Endothelial cell (in vitro differentiated cells): ENCODE results near the gene WDFY2. TPM values are rescaled to one million over a fixed set of nuclear protein-coding genes. Genes with fewer than 3 reads are reported as not detected.
A peak's percentile ranks its signal among the peaks of the same experiment; 100 is the strongest.

Experiments used
- DNase-seq: peaks from one replicate; pipeline ENCODE4 v3.0.0; 2021; ENCODE audit warnings: low spot score
- H3K27ac Mint-ChIP-seq: one replicate; pipeline ENCODE4 v1.8.0; 2021; ENCODE audit warnings: mixed read lengths, inconsistent platforms; ENCODE audit not compliant: unreplicated experiment
- H3K27me3 Mint-ChIP-seq: one replicate; pipeline ENCODE4 v1.8.0; 2021; ENCODE audit warnings: mild to moderate bottlenecking, moderate library complexity, mixed read lengths, inconsistent platforms; ENCODE audit not compliant: unreplicated experiment
- H3K36me3 Mint-ChIP-seq: one replicate; pipeline ENCODE4 v1.8.0; 2021; ENCODE audit warnings: mild to moderate bottlenecking, low read depth, mixed read lengths, inconsistent platforms; ENCODE audit not compliant: unreplicated experiment
- H3K4me1 Mint-ChIP-seq: one replicate; pipeline ENCODE4 v1.8.0; 2021; ENCODE audit warnings: mild to moderate bottlenecking, mixed read lengths, inconsistent platforms; ENCODE audit not compliant: unreplicated experiment
- H3K4me3 Mint-ChIP-seq: one replicate; pipeline ENCODE4 v1.8.0; 2021; ENCODE audit warnings: mild to moderate bottlenecking, mixed read lengths, inconsistent platforms; ENCODE audit not compliant: unreplicated experiment
- H3K9me3 Mint-ChIP-seq: one replicate; pipeline ENCODE4 v1.8.0; 2021; ENCODE audit warnings: mixed read lengths, inconsistent platforms; ENCODE audit not compliant: unreplicated experiment
- total RNA-seq: library from RNA; stranded (reverse); fragmentation: NEBNext Ultra II Directional; extraction: Animal tissue kit (Norgen Biotek cat#: 25700); gene quantifications from one replicate; pipeline ENCODE4 v1.2.1, GENCODE V29; 2021; ENCODE audit not compliant: unreplicated experiment
- TF ChIP-seq, protein P1 (sequence below): fragments of 200-600 bp; sonication (generic); IDR thresholded peaks from one replicate; pipeline ENCODE4 v1.5.0; 2021; ENCODE audit warnings: antibody characterized with exemption; ENCODE audit not compliant: unreplicated experiment

Gene WDFY2
- total RNA-seq, 1 donor from 2014 or later: 22.7 TPM

DNA sequence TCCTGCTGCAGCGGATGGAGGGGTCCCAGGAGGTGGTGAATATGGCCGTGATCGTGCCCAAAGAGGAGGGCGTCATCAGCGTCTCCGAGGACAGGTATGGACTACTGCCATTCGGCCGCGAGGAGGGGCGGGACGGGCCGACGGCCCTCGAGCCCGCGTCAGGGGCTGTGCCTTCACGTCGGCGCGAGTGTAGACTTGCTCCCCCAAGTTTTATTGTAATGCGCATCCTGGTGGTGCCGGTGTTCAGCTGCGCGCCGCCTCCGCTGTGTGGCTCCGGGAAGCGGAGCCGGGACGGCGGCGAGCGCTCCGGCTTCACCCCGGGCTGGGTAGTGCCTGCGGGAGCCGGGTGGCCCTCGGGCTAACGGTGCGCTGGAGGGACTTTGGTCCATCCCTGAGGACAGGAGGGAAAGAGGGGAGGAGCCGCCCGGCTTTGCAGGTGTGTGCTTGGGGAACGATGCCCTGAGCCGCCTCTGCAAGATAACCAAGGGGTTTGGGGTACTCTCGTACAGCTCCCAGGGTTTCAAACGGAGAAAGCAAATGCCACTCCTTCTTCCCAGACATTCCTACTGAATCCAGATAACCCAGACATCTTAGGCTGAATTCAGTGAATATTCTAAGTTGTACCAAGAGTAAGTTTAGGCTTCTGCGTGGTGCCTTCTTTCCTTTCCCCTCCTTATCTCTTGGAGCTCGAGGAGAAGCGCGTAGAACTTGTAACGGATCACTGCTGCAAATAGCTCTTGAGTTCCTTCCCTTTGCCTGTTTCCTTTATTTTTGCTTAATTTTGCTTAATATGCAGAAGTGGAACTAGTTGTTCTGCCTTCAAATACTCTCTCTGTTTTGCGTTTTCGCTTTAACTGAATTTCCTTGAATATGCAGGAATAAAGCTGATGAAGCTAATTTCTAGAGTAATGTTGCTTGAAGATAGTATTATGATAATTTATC lies 740 bp downstream of the WDFY2 start:
- peak; percentile 59 for DNase-seq
- peak overlapping the region; percentile 89 for H3K27ac Mint-ChIP-seq
- TF ChIP-seq, protein P1, sequence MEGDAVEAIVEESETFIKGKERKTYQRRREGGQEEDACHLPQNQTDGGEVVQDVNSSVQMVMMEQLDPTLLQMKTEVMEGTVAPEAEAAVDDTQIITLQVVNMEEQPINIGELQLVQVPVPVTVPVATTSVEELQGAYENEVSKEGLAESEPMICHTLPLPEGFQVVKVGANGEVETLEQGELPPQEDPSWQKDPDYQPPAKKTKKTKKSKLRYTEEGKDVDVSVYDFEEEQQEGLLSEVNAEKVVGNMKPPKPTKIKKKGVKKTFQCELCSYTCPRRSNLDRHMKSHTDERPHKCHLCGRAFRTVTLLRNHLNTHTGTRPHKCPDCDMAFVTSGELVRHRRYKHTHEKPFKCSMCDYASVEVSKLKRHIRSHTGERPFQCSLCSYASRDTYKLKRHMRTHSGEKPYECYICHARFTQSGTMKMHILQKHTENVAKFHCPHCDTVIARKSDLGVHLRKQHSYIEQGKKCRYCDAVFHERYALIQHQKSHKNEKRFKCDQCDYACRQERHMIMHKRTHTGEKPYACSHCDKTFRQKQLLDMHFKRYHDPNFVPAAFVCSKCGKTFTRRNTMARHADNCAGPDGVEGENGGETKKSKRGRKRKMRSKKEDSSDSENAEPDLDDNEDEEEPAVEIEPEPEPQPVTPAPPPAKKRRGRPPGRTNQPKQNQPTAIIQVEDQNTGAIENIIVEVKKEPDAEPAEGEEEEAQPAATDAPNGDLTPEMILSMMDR: peak; percentile 16
- peaks cover 46% of the 10 kb centered on the region for H3K4me1 Mint-ChIP-seq
- H3K9me3 Mint-ChIP-seq: no peaks in the 10 kb centered on the region
- peaks cover 16% of the 10 kb centered on the region for H3K27me3 Mint-ChIP-seq
- H3K36me3 Mint-ChIP-seq: peaks cover 9% of the 10 kb centered on the region
- H3K4me3 Mint-ChIP-seq: peak overlapping the region; percentile 97

GRCh38 chr13:51585696-51586095 lies 1.4 kb downstream of the WDFY2 start:
- H3K4me3 Mint-ChIP-seq: peak overlapping the region; percentile 97
- no peaks in the 10 kb centered on the region for H3K9me3 Mint-ChIP-seq
- TF ChIP-seq, protein P1: no peak
- H3K27me3 Mint-ChIP-seq: peaks cover 14% of the 10 kb centered on the region
- no peak for DNase-seq
- H3K27ac Mint-ChIP-seq: peak overlapping the region; percentile 89
- peaks cover 9% of the 10 kb centered on the region for H3K36me3 Mint-ChIP-seq
- H3K4me1 Mint-ChIP-seq: peaks cover 53% of the 10 kb centered on the region

- H3K36me3 Mint-ChIP-seq: peaks cover 9% of the 10 kb centered on the region
- no peak overlapping the region for H3K27ac Mint-ChIP-seq
- peaks cover 11% of the 10 kb centered on the region for H3K27me3 Mint-ChIP-seq
- H3K4me3 Mint-ChIP-seq: no peak overlapping the region
- no peaks in the 10 kb centered on the region for H3K9me3 Mint-ChIP-seq
- no peak for DNase-seq
- TF ChIP-seq, protein P1: no peak
- H3K4me1 Mint-ChIP-seq: peaks cover 64% of the 10 kb centered on the region
These were observed 3.1 kb downstream of the WDFY2 start for GRCh38 chr13:51587372-51587771.

GRCh38 chr13:51588406-51588949 lies 4.2 kb downstream of the WDFY2 start:
- H3K9me3 Mint-ChIP-seq: no peaks in the 10 kb centered on the region
- H3K27ac Mint-ChIP-seq: peak overlapping the region; percentile 82
- H3K36me3 Mint-ChIP-seq: peaks cover 4% of the 10 kb centered on the region
- TF ChIP-seq, protein P1: no peak
- peaks cover 5% of the 10 kb centered on the region for H3K27me3 Mint-ChIP-seq
- no peak for DNase-seq
- H3K4me1 Mint-ChIP-seq: peaks cover 54% of the 10 kb centered on the region
- no peak overlapping the region for H3K4me3 Mint-ChIP-seq

DNA sequence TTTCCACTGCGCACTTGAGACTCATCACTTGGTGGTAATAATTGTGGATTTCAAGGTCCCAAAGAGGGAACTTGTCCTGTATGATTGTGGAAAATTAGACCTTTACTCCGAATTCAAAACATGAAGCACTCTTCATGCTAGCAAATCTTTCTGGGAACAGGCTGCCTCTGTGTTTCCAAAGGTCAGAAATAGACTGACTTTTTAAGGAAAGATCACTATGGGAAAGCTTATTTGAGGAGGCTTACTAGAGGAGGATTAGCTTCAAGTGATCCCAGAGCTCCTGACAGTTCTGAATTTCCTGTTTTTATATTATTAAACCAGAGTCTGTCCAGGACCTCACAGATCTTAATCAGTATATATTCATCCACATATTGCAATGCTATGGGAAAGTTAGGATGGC lies 5.5 kb downstream of the WDFY2 start:
- TF ChIP-seq, protein P1: no peak
- H3K27ac Mint-ChIP-seq: no peak overlapping the region
- no peak for DNase-seq
- no peaks in the 10 kb centered on the region for H3K9me3 Mint-ChIP-seq
- H3K4me3 Mint-ChIP-seq: no peak overlapping the region
- H3K4me1 Mint-ChIP-seq: peaks cover 53% of the 10 kb centered on the region
- peaks cover 4% of the 10 kb centered on the region for H3K36me3 Mint-ChIP-seq
- peaks cover 3% of the 10 kb centered on the region for H3K27me3 Mint-ChIP-seq
